ENCODE data around the gene NAGK.
A peak's percentile ranks its signal among the peaks of the same experiment; 100 is the strongest.
"Not testable (repeated sequence)": the region's sequence is repeated elsewhere in the genome, so short reads cannot be mapped to it uniquely, and the experiment has no call there.

The NAGK gene

DNA sequence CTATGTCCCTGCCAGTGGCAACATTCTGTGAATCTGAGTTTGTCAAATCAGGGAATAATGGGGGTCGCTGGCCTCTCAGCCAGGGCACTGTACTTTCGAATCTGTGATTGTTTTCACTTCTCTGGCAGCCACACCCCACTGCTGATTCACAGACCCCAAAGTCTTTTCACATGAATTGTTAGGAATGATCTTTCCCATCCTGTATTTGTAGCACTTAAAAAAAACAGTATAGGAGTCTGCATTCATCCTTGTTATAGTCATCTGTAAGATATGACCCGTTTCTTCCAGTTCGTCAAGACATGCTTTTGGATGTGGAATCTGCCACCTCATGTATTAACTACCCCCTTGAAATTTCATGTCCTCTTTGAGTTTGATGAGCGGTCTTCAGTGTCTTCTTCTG, 928 bp downstream of the NAGK start:
- DNase-seq (ENCODE audit: low read depth in 3 of 3), result no peak

DNA sequence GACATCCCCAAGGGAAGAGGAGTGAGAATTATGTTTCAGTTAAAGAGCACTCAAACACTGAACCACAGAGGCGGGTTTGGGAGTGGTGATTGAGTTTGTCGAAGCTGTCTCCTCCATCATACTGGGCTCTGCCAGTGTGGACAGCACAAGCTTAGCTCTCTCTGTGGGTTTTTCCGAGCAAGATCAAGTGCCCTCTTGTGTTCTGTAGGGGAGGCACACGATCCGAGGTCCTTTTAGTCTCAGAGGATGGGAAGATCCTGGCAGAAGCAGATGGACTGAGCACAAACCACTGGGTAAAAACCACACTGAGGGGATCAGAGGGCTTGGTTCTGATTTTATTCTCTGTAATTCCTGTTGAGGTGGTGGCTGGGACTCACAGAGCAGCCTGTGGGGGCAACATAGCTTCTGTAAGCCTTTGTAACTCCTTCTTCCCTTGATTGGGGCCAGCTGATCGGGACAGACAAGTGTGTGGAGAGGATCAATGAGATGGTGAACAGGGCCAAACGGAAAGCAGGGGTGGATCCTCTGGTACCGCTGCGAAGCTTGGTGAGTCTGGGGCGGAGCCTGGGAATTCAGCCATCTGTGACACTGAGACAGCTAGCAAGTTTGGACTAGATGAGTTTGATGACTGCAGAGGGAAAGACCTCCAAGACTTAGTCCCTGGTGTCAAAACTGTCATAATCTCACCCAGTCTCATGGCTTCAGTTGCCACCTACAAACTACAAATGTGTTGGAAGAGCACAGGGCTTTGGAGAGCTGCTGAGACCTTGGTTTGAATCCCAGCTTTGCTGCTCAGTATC, 2.0 kb downstream of the NAGK start:
- DNase-seq (ENCODE audit: low read depth in 3 of 3), result no peak

DNA sequence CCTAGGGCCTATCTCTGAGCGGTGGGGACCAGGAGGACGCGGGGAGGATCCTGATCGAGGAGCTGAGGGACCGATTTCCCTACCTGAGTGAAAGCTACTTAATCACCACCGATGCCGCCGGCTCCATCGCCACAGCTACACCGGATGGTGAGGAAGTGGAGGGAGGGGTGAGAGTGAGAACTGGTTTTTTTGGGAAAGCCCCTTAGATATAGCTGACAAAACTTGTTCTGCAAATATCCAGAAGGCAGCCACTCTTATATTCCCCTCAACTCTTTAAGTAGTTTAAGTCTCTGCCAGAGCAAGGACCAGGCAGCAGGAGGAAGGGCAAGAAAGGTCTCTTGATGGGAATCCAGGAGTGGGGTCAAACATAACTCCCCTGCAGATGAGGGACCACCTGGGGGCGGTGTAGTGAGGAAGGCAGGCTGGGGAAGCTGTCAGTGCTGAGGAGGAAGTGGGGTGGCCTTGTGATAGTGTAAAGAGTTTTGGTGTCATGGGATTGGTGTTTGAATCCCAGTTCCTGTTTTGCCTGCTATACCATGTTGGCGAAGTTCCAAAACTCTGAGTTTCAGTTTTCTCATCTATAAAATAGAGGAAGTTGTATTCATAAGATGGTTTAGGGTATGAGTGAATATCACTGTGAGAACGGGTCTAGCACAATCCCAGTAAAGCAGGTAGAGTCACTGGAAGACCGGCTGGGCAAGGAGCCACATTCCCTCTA, 3.4 kb downstream of the NAGK start:
- DNase-seq (ENCODE audit: low read depth in 3 of 3), result peak; percentile 31 to 35 (median 31)

DNA sequence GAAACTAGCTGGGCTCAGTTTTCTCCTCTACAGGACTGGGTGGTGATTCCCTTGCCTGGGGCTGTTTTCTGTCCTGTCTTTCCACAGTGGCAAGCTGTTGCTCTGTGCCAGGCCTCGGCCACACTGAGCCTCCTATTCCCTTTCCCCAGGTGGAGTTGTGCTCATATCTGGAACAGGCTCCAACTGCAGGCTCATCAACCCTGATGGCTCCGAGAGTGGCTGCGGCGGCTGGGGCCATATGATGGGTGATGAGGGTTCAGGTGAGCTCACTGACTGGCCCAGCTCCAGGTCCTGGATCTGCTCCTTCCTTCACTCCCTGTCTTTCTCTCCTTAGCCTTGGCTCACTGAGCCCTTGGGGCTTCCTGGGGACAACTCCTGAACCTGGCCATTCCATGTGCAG, 4.0 kb downstream of the NAGK start:
- no peak for DNase-seq (ENCODE audit: low read depth in 3 of 3)

DNA sequence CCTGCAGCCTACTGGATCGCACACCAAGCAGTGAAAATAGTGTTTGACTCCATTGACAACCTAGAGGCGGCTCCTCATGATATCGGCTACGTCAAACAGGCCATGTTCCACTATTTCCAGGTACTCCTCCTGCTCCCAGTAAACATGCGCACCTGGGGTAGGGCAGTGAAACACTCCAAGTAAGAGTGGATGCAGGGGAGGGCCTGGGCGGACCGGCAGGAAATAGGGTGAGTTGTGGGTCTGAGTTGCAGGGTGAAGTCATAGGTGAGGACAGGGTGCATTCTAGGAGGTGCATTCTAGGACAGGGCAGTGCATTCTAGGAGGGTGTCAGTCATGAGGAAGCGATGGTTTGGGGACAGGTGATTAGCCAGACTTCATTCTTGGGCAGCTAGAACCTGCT, 5.0 kb downstream of the NAGK start:
- no peak for DNase-seq (ENCODE audit: low read depth in 3 of 3)

DNA sequence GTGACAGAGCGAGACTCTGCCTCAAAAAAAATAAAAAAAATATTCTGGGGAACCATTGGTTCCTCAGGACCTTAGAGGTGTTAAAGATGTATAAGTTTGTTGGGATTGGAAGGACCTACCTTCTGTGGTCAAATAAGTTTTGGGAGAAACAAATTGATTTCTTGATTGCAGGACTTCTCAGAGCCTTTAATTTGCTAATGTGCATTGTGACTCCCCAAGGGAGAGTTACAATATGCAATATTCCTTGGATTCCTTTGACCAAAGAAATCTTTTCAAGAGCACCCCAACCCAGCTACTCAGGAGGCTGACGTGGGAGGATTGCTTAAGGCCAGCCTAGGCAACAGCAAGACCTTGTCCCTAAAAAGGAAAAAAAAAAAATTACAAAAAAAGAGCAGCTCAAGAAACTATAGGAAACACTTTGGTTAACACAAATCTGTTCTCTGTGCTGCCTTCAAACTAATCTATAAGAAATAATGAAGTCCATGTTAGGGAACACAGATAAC, 6.5 kb downstream of the NAGK start:
- no peak for DNase-seq (ENCODE audit: low read depth in 3 of 3)

DNA sequence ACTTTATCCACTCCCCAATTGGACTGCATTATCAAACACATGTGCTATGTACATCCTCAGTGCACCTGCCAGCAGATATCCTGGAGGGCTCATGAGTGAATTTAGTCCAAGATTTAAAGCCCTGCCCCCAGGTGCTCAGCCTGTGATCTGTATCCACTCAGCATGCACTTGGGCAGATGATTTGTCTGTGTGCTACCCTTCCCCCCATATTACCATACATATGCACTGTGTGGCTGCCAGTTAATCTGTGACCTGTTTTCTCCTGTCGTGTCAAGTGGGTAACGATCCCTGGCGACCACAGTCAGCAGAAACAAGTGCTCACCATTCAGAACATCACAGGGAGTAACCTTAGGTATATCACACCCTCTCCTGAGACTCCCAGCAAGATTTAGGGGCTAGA, 10.2 kb downstream of the NAGK start:
- DNase-seq (ENCODE audit: low read depth in 3 of 3), result no peak

DNA sequence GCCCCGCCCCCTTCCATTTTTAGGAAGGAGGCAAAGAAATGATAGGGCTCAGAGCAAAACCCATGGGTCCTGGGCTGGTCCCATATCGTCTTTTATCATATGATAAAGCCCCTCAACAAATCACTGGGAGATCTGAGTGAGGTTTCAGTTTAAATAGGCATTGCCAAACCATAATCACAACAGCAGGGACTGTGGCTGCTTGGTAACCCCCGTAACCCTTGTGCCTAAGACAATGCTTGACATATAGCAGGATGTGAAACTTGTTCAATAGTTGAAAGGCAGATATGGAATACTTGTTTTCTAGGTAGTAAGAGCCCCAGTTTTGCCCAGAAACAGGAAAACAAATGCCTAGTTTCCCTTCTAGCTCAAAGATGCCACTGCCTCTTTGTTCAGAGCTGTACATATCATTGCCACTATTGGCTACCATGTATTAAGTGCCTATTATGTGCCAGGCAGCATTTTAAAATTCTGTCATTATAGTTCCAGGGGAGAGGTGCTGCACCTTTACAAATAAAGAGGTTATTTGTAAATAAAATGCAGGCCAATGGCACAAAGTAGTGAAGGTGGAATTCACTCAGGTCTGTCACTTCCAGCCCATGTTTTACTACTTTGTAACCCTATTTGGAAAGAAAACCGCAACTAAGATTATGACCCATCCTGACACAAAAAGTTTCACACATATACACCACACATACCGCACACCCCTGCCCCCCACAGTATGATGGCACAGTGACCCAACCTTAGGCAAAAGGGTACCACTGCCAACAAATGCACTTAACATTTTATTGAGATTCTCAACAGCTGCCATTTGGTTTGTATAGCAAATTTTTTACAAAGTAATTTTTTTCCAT, 14.2 kb downstream of the NAGK start:
- DNase-seq (ENCODE audit: low read depth in 3 of 3), result no peak

DNA sequence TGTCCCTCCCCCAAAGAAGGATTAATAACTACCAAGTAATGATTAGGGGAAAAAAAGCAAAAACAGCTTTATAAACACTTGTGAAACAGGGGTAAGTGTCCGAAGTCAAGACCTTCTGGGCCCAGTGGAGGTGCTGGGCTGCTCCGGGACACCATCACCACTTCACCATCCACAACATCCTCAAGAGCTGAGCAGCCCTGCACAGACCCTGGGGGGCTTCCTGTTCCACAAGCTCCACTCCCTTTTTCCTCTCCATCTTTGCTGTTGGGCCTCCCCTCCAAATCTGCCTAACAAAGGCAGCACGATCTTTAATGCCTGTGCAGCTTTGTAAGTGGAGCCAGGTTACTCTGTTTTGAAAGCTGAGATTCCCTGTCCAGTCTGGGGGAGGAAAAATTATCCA, 14.8 kb downstream of the NAGK start:
- DNase-seq (ENCODE audit: low read depth in 3 of 3), result not testable (repeated sequence)

DNA sequence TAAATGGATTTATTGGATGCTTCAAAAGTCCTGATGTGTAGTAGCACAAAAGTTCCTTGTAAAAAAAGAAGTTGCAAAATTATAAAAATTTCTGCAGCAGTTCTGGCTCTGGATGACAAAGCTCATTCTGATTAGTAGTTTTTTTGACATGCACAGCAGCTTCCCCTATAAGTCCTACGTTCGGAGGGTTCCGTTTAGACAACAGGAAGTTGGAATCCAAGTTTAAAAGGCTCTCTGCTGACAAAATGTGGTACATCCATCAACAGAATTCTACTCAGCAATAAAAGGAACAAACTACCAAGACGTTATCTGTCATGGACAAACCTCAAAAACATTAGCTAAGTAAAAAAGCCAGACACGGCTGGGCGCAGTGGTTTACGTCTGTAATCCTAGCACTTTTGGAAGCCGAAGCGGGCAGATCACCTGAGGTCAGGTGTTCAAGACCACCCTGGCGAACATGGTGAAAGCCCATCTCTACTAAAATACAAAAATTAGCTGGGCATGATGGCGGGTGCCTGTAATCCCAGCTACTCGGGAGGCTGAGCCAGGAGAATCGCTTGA, 15.4 kb downstream of the NAGK start:
- DNase-seq (ENCODE audit: low read depth in 3 of 3), result not testable (repeated sequence)

DNA sequence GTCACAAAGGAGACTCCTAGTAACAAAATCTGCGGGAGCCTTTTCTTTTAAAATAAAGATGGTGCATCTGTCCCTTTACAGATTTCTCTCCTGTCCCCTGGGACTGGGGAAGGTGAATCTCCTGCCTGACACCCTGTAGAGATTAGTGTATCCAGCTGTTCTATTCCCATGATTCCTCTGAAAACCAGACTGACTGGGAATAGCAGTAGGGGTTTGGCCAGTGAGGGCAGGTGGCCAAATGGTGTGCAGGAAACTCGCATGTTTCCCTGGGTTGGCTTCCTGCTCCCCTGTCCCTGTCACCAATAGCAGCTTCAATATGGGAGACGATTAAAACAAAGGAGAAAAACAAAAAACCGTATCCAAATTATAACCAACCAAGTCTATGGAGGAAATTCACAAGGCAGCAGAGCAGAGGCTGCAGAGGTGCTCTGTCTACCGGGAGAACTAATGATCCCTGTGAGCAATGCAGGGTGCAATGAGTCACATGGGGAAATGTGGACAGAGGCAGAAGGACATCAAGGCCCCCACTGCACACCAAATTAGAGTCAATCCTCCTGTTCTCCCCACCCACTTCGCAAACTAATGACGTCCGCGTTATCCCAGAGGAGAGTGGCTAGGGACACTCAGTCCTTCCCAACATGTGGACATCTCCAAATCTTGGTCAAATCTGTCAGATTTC, 17.0 kb downstream of the NAGK start:
- DNase-seq (ENCODE audit: low read depth in 3 of 3), result not testable (repeated sequence)

DNA sequence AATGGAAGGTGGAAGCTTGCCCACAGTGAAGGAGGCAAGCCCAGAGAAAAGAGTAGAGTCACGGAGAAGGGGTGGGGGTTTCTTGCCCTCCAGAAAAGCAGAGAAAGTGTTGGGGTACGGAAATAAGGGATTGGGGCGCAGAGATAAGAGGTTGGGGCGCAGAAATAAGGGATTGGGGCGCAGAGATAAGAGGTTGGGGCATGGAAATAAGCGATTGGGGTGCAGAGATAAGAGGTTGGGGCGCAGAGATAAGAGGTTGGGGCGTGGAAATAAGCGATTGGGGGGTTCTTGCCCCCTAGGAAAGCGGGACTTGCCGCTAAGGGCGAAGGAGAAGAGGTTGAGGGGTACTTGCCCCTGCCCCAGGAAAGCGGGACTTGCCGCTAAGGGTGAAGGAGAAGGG, 21.0 kb downstream of the NAGK start:
- not testable (repeated sequence) for DNase-seq (ENCODE audit: low read depth in 3 of 3)

DNA sequence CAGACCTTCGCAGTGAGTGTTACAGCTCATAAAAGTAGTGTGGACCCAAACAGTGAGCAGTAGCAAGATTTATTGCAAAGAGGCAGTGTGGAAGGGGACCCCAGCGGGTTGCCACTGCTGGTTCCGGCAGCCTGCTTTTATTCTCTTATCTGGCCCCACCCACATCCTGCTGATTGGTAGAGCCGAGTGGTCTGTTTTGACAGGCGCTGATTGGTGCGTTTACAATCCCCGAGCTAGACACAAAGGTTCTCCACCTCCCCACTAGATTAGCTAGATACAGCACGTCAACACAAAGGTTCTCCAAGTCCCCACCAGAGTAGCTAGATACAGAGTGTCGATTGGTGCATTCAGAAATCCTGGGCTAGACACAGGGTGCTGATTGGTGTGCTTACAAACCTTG, 23.4 kb downstream of the NAGK start:
- not testable (repeated sequence) for DNase-seq (ENCODE audit: low read depth in 3 of 3)

DNA sequence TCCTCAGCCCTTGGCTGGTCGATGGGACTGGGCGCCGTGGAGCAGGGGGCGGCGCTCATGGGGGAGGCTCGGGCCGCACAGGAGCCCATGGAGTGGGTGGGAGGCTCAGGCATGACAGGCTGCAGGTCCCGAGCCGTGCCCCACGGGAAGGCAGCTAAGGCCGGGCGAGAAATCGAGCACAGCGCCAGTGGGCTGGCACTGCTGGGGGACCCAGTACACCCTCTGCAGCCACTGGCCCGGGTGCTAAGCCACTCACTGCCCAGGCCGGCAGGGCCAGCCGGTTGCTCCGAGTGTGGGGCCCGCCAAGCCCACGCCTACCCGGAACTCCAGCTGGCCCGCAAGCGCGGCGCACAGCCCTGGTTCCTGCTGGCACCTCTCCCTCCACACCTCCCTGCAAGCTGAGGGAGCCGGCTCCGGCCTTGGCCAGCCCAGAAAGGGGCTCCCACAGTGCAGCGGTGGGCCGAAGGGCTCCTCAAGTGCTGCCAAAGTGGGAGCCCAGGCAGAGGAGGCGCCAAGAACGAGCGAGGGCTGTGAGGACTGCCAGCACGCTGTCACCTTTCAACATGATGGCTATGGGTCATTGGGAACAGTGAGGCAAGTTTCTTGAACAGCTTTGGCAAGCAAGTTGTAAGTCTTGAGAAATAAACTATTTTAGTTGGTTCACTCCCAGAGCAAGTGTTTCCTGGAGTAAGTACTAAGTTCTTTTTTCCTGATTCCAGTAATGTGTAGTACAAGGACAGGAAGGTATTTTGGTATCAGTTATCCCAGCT, 24.2 kb downstream of the NAGK start:
- DNase-seq (ENCODE audit: low read depth in 3 of 3), result not testable (repeated sequence)

DNA sequence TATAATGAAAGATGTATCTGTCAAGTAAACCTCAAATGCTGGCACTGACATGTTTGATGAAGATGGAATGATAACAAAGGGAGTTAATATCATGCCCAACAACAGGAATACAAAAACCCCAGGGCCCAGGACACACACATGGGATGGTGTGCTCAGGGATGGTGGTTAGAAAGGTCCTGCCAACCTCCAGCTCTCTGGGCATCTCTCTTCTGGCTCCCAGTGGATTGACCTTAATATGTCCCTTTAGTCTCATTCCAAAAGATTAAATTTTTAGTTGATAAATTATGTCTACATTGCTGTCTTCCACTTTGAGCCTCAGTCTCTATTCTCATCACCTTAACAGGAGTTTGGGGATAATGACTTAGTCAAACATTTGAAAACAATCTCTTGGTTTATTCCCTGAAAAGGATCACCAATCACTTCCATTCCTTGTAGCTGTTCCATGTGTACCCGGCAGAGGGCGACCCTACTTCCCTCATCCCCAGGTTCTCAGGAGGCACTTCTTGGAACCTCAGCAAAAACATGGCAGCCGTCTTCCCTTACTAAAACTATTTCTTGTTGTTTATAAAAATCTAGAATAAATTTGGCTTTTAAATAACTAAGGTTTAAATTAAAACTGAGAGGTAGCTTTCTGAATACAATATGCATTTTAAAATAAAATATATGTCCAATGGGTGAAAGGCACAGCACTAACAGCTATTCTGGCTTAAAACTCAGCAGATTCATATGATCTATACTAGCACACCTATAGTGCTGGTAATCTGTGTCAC, 31.9 kb downstream of the NAGK start:
- DNase-seq (ENCODE audit: low read depth in 3 of 3), result peak; percentile 3 to 15 (median 15)

DNA sequence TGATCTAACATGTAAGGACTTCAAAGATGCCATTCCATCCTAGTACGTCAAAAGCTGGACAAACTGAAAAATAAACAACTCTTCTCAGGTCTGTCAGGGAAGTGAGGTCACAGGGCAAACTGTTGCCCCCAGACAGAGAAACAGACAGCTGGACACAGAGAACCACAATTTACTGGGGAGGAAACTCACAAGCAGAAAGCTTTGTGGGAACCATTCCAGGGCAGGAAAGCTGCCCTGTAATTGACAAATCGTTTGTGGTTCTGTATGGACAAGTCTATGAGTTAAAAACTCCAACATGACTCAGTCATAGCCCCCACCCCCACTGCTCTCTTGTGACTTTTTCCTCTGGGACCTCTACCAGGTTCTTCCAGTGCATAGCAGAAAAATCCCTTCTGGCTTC, 33.2 kb downstream of the NAGK start:
- no peak for DNase-seq (ENCODE audit: low read depth in 3 of 3)

DNA sequence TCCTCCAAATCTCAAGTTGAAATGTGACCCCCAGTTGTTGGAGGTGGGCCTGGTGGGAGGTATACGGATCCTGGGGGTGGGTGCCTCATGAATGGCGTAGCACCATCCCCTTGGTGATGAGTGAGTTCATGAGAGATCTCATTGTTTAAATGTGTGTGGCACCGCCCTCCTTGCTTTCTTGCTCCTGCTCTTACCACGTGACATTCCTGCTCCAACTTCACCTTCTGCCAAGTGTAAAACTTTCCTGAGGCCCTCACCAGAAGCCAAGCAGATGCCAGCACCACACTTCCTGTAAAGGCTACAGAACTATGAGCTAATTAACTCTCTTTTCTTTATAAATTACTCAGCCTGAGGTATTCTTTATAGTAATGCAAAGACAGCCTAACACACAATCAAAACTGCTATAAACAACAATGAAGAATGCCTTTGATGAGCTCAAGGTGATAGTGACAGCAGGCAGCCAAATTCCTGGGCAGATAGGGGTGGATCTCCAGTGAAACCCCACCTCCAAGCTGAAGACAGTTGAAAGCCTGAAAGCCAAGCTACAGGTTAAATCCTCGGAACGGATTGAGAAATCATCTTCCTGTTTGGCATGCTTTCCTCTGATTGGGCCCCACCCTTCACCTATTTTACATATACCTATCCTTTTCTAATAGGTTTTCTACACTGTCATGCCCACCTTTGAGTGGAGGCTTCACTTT, 34.7 kb downstream of the NAGK start:
- DNase-seq (ENCODE audit: low read depth in 3 of 3), result no peak

DNA sequence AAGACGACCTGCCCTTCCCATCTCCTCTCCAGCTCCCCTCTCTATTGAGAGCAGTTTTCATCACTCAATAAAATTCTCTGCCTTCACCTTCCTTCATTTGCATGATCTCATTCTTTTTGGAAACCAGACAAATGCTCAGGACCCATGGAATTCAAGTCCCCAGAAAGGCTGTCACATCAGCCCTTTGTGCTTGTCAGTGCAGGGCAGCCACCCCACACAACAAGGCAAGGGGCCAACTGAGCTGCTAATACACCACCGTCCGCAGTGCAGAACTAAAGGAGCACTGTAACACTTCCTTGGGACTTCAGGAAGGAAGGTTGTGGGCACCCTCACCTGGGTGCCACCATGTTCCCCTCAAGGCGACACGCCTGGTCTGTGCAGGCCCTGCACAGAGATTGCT, 35.4 kb downstream of the NAGK start:
- no peak for DNase-seq (ENCODE audit: low read depth in 3 of 3)

DNA sequence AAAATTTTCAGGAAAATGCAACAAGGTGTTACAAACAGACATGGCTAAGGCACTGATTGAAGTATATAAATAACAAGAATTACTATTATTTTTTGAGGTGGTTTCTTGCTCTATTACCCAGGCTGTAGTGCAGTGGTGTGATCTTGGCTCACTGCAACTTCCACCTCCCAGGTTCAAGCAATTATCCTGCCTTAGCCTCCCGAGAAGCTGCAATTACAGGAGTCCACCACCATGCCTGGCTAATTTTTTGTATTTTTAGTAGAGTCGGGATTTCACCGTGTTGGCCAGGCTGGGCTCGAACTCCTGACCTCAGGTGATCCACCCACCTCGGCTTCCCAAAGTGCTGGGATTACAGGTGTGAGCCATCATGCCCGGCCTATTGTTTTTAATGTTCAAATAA, 38.0 kb downstream of the NAGK start:
- not testable (repeated sequence) for DNase-seq (ENCODE audit: low read depth in 3 of 3)

Measured in stimulated activated CD4-positive, alpha-beta T cell treated with anti-CD3 and anti-CD28 coated beads, TNF-alpha, amount 100 ng/mL, for 4 hours (primary cell).